H54 (cell line): ENCODE results near the gene SMIM26.
A peak's percentile ranks its signal among the peaks of the same experiment; 100 is the strongest.
"Not testable (repeated sequence)": the region's sequence is repeated elsewhere in the genome, so short reads cannot be mapped to it uniquely, and the experiment has no call there.

ENCODE experiments used
- DNase-seq: peaks from one replicate; pipeline ENCODE4 v3.0.0; 2011; ENCODE audit warnings: low spot score, mixed read lengths; ENCODE audit not compliant: insufficient read length
- FAIRE-seq: peaks from 3 replicates; lab custom pipeline; 2011; peaks lifted over from hg19 to GRCh38; lab: Jason Lieb, UNC
- POLR2A ChIP-seq: IDR thresholded peaks from 2 replicates; pipeline ENCODE4 v1.6.1; 2011; ENCODE audit warnings: low read depth, mild to moderate bottlenecking, low read length

The SMIM26 gene

GRCh38 chr20:18566892-18567738 lies at the start of gene SMIM26:
SMIM26 (plus strand) TSS chr20:18567432; CDS start chr20:18567479, 47 bp downstream.
- peak; percentile 93 for TF ChIP-seq POLR2A
- FAIRE-seq (peak; percentile 75), DNase-seq (peak; percentile 85)

- not testable (repeated sequence) for FAIRE-seq
These were observed 45.2 kb upstream of the SMIM26 start for GRCh38 chr20:18522066-18522465.

DNA sequence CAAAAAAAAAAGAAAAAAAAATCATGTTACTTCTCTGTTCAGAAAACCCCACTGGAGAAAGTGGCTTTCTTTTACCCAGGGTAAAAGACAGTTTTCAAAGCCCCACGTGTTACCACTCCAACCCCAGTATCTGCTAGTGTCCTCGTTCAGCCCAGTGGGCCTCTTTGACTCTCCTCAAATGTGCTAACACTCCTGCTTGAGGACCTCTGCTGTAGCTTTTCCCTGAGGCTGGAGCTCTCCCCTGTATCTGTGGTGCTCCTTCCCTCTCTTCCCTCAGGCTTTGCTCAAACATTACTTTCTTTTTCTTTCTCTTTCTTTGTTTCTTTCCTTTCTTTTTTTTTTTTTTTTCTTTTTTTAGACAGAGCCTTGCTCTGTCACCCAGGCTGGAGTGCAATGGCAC lies 44.2 kb upstream of the SMIM26 start:
- FAIRE-seq: no peak
- DNase-seq: no peak
- TF ChIP-seq POLR2A: no peak

More at GRCh38 chr20:18522066-18522465, 45.2 kb upstream of the SMIM26 start:
- not testable (repeated sequence) for DNase-seq

DNA sequence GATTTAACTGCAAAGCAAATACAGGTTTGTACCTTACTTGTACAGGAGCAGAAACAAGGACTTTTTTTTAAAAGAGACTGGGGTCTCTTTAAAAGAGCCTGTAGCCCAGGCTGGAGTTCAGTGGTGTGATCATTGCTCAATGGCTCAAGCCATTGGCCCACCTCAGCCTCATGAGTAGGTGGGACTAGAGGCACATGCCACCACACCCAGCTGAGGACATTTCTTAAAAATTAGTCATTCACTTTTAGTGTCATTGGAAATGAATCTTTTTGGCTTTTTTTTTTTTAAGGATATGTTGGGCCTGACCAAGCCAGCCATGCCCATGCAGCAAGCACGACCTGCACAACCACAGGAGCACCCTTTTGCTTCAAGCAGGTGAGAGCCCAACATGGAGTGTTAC lies 42.6 kb upstream of the SMIM26 start:
- TF ChIP-seq POLR2A: no peak
- FAIRE-seq (no peak), DNase-seq (peak; percentile 12)

DNA sequence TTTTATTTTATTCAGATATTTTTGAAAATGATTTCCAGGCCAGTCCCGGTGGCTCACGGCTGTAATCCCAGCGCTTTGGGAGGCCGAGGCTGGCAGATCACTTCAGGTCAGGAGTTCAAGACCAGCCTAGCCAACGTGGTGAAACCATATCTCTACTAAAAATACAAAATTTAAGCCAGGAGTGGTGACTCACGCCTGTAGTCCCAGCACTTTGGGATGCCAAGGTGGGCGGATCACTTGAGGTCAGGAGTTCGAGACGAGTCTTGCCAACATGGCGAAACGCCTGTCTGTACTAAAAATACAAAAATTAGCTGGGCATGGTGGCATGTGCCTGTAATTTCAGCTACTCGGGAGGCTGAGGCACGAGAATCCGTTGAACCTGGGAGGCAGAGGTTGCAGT lies 40.5 kb upstream of the SMIM26 start:
- not testable (repeated sequence) for DNase-seq, FAIRE-seq

GRCh38 chr20:18527339-18527738 lies 39.9 kb upstream of the SMIM26 start:
- no peak for DNase-seq
- no peak for TF ChIP-seq POLR2A
- no peak for FAIRE-seq

DNA sequence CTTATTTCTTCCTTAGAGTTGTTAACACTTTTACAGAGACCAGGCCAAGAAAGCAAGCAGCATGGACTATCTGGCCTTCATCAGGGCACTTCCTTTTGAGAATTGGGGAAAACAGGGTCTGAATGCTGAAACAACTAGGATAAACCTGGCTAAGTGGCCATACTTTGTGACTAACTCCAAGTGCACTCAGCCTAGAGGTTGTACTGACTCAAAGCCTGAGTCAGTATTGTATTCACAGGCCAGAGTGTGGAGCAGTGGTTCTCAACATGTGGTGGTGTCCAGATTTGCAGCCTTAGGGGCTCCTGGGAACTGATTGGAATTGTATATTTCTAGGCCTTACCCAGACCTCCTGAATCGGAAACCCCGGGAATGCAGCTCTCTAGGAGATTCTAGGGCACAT lies 39.4 kb upstream of the SMIM26 start:
- FAIRE-seq (peak; percentile 58), DNase-seq (peak; percentile 47)
- no peak for TF ChIP-seq POLR2A

DNA sequence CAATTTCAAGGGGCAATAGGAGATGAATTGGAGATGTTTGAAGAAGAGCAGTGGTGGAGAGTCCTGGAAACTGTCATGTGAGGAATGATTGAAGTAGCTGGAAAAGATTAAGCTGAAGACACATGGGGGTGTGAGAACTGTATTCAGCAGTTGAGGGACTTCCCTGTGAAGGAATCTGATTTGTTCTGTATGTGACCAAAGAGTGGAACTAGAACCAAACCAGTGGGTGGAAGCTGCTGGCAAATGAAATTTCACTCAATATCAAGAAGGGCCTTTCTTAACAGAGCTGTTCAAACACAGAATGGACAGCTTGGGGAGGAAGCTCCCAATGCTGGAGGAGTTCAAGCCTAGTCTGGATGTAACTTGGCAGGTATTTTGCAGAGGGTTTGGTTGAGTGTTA lies 38.2 kb upstream of the SMIM26 start:
- no peak for TF ChIP-seq POLR2A
- no peak for FAIRE-seq
- DNase-seq: no peak

DNA sequence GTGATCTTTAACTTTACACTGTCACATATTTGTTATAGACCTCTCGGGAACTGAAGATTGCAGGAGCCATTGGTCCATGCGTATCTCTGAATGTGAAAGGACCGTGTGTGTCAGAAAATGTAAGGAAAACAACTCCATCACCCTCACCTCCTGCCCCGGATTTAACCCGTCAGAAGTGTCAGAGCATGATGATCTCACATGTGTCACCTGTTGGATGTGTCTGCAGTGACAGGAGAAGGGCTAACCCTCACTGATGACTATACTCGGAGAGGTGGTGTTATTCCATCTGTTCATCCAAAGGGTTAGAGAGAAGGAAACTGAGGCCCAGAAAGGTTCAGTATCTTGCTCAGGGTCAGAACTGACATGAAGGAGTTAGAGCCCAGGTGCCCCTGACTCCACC lies 34.6 kb upstream of the SMIM26 start:
- FAIRE-seq: no peak
- no peak for DNase-seq
- TF ChIP-seq POLR2A: no peak

GRCh38 chr20:18533491-18533890 lies 33.7 kb upstream of the SMIM26 start:
- no peak for DNase-seq
- TF ChIP-seq POLR2A: no peak
- FAIRE-seq: no peak

DNA sequence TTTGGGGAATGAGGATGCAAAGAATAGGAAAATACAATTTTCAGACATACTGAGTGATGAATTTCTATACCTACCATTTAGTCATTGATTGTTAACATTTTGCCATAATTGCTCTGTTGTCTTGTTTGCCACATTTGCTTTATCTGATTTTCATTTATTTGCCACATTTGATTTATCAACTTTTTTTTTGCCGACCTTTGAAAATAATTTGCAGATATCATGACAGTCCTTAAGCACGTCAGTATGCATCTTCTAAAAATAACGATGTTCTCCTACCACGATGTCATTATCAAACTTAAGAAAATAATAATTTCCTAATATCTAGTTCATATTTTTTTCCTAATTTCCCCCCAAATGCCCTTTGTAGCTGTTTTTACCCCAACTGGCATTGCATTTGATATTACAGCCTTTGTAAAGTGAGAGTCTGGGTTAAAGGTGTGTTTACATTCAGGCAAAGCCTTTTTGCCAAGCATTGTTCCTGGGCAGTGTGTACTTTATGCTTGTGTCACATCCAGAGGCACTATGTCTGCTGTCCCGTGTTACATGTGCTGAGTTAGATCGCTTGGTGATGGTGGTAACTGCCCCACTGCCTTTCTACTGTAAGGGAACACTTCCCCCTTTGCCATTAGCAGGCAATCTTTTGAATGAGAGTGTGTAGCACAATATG lies 33.1 kb upstream of the SMIM26 start:
- TF ChIP-seq POLR2A: no peak
- DNase-seq: no peak
- FAIRE-seq: no peak

- TF ChIP-seq POLR2A: no peak
- no peak for DNase-seq
- FAIRE-seq: no peak
These were observed 29.6 kb upstream of the SMIM26 start for GRCh38 chr20:18537651-18538050.

DNA sequence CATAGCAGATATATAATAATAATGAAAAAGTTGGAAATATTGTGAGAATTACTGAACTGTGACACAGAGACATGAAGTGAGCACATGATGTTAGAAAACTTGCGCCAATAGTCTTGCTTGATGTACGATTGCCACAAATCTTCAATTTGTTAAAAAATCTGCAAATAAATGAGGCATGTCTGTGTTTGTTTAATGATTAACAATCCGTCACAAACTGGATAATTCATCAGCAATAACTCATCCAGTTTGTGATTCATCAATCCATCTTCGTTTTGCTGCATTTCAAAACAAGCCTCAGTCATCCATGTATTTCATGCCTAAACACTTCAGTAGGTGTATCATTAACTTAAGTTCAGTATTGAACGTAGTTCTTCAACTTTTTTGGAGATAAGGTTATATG lies 25.5 kb upstream of the SMIM26 start:
- FAIRE-seq: no peak
- TF ChIP-seq POLR2A: no peak

GRCh38 chr20:18543216-18543615 lies 24.0 kb upstream of the SMIM26 start:
- no peak for TF ChIP-seq POLR2A
- FAIRE-seq (no peak), DNase-seq (no peak)

More for the DNA sequence above, 25.5 kb upstream of the SMIM26 start:
- DNase-seq: no peak
